ENCODE data around the gene AKAP1.

The AKAP1 gene

GRCh38 chr17:57113011-57113410 is 28.0 kb downstream of the AKAP1 start:
- POLR2A ChIA-PET (ENCODE audit: low non-redundant PET): no interaction called here
- CTCF ChIA-PET: no interaction called here
- TF ChIP-seq CTCF (conservative IDR thresholded peaks at IDR 0.05; ENCODE audit: low read depth): no peak
- DNase-seq (ENCODE audit: low spot score): no peak
- no peak overlapping the region for H3K27ac ChIP-seq

- ChIA-PET CTCF (no interaction called here), POLR2A (ENCODE audit: low non-redundant PET) (no interaction called here)
- TF ChIP-seq CTCF (conservative IDR thresholded peaks at IDR 0.05; ENCODE audit: low read depth): no peak
- no peak overlapping the region for H3K27ac ChIP-seq
- DNase-seq (ENCODE audit: low spot score): no peak
Observed at GRCh38 chr17:57113656-57114055, 28.6 kb downstream of the AKAP1 start.

GRCh38 chr17:57114085-57114673 is 29.1 kb downstream of the AKAP1 start:
- POLR2A ChIA-PET (ENCODE audit: low non-redundant PET): no interaction called here
- DNase-seq (ENCODE audit: low spot score): peak; percentile 48
- CTCF ChIA-PET: interaction anchor here (0.7 kb wide), 1 partner anchor 29 kb away, joined by 3 read pairs; the partner anchor contains the start of gene AKAP1
- peak; percentile 92 for TF ChIP-seq CTCF (conservative IDR thresholded peaks at IDR 0.05; ENCODE audit: low read depth)
- H3K27ac ChIP-seq: no peak overlapping the region

- CTCF ChIA-PET: no interaction called here
- TF ChIP-seq CTCF (conservative IDR thresholded peaks at IDR 0.05; ENCODE audit: low read depth): no peak
Observed at GRCh38 chr17:57115377-57115776, 30.3 kb downstream of the AKAP1 start.

GRCh38 chr17:57115916-57116315 is 30.9 kb downstream of the AKAP1 start:
- DNase-seq (ENCODE audit: low spot score): no peak
- ChIA-PET POLR2A (ENCODE audit: low non-redundant PET) (no interaction called here), CTCF (no interaction called here)
- no peak overlapping the region for H3K27ac ChIP-seq
- no peak for TF ChIP-seq CTCF (conservative IDR thresholded peaks at IDR 0.05; ENCODE audit: low read depth)

More at GRCh38 chr17:57115377-57115776, 30.3 kb downstream of the AKAP1 start:
- DNase-seq (ENCODE audit: low spot score): no peak
- H3K27ac ChIP-seq: no peak overlapping the region
- POLR2A ChIA-PET (ENCODE audit: low non-redundant PET): no interaction called here

- no peak for TF ChIP-seq CTCF (conservative IDR thresholded peaks at IDR 0.05; ENCODE audit: low read depth)
- ChIA-PET CTCF (interaction anchor here (0.7 kb wide), 1 partner anchor 546 kb away, joined by 4 read pairs; no protein-coding TSS in a partner anchor), POLR2A (ENCODE audit: low non-redundant PET) (no interaction called here)
- no peak overlapping the region for H3K27ac ChIP-seq
- no peak for DNase-seq (ENCODE audit: low spot score)
Observed at GRCh38 chr17:57117798-57118197, 32.8 kb downstream of the AKAP1 start.
